NCI-H2029 treated with DMSO at 0.1 percent for 48 hours (cell line): ENCODE results near the gene NQO2.
A peak's percentile ranks its signal among the peaks of the same experiment; 100 is the strongest.
"Not testable (repeated sequence)": the region's sequence is repeated elsewhere in the genome, so short reads cannot be mapped to it uniquely, and the experiment has no call there.

Experiments used
- DNase-seq: peaks from one replicate; lab custom pipeline; 2025; lab: John Stamatoyannopoulos, UW

NQO2 gene

DNA sequence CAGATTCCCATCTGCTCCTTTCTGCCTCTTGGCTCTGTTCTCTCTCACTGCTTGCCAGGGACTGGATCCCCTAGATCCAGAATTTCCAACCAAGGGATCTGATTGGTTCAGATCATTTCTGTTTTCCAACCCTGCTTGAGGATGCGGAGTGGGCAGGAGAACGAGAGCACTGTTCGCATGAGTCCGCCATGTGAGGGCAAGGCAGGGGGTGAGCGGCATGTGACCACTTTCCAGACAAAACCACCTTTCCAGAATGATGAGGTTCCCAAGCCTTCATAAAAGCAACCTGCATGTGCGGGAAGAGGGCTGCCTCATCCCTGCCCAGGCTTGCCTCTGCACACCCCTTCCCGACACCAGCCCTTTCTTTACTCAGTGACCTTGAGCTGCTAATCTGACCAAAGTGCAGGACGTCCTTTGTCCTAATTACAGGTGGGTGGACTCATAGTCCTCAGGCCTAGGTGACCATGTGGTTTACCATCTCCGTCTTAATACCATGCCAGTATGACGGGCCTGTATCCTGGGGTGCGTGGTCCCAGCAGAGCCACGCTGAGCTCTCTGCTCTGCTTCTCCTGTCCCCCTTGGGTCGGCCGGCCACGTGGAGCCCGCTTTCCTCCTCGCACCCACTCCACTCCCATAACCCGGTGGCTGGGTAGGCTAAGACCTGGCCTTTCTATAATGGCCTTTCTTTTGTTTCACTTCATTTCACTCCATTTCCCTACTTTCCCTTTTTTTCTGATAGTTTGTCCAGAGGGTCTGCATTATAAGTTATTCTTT is 14.4 kb downstream of the NQO2 start:
- DNase-seq, result no peak

DNA sequence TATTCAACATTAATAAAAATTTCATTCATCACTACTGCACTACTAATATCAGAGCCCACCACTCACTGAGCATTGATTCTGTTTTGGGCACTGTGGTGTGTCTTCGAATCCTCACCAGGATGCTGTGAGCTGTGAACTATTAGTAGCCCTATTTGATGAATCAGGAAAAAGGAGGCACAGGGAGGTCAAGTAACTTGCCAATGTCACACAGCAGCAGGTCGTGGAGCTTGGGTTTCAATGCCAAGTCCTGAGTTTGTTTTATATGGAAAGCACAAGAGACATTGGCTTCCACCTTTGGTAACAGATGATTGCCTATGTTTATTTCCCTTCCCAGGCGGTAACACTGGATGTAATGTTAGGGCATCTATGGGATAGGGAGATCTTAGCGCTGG is 15.0 kb downstream of the NQO2 start:
- no peak for DNase-seq

DNA sequence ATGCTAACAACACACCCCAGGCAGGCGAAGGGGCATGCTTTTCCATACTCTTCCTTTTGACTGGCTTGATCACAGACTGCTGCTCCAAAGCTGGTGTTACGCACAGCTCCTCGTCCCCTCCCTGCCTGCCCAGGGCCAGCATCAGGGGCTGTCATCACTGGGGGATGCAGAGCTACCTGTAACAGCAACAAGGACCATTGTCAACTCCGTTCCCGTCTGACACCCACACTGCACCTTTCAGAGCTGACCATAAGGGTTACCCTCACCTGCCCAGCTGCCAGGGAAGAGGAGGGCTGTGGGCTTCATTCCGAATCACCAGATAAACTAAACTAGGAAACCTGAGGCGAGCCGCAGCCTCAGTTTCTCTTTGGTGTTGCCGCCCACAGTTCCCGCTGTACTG is 15.4 kb downstream of the NQO2 start:
- DNase-seq, result no peak

DNA sequence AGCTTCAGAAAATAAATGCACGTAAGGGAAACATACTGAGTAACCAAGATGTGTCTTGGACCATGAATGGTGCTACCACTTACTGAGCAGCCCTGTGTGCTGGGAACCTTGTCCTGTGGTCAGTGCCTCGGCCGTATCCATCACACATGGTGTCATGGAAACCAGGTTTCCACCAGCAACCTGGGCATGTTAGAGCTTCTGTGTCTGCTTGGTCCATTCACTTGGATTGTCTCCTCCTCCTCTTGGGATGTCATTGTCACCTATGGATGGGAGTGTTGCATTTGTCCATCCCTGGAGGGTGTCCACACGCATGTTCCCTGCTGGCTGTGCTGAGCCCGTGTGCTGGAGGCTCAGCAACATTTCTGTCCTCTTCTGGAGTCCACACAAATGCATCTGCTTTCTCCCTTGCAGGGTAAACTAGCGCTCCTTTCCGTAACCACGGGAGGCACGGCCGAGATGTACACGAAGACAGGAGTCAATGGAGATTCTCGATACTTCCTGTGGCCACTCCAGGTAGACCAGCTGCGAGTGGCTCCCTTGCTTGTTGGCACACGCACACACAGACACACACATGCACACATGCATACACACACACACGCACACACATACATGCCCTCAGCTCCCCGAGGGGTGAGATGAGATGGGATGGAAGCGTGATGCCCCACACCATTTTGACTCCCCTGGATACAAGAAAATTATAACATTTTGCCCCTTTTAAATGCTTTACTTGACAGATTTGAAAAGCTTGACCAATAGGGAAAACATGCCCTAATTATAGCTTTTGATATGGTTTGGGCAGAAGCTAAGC is 17.0 kb downstream of the NQO2 start:
- DNase-seq, result no peak

DNA sequence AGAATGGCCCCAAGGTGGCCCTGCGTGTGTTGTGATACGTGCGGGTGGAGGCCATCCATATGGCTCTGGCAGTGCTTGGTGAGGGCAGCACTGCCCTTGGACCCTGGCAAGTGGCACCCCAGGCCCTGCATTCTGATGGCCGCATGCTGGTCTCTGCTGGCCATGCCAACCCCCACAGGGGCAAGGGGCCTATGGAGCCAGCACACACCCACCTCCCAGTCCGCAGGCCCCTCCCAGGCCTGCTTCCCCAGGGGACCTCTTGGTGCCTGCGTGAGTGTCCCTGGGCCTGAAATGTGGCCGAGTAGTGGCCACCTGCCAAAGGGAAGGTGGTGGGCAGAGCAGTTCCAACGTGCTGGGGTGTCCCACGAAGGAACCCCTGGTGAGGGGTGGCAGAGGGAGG is 17.6 kb downstream of the NQO2 start:
- no peak for DNase-seq

DNA sequence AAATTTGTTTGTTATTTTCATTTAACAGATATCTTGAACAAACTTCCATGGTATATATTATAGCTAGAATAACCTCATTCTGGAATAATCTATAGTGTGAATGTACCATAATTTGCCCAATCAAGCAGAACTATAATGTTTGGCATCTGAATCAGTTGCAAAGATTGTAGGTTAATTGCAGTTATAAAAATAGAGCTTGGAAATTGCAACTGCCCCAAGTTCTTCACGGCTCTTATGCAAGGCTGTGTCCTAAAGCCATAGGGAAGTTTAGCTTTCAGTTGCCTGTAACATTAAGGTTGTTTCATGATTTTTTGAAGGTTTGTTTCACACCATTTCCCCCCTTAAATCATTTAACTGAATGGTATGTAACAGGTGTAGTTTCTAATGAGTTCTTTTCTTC is 19.4 kb downstream of the NQO2 start:
- no peak for DNase-seq

DNA sequence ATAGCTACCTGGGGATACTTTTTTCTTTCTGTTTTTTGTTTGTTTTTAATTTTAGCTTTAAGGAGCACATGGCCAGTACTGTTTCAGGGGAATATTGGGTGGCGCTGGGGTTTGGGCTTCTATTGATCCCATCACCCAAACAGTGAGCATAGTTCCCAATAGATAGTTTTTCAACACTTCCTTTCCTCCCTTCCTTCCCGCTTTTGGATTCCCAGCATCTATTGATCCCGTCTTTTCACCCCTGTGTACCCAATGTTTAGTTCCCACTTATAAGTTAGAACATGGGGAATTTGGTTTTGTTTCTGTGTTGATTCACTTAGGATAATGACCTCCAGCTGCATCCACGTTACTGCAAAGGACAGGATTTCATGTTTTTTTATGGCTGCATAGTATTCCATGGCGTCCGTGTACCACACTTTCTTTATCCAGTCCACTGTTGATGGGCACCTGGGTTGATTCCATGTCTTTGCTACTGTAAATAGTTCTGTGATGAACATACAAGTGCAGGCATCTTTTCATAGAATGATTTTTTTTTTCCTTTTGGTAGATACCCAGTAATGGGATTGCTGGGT is 20.1 kb downstream of the NQO2 start:
- no peak for DNase-seq

DNA sequence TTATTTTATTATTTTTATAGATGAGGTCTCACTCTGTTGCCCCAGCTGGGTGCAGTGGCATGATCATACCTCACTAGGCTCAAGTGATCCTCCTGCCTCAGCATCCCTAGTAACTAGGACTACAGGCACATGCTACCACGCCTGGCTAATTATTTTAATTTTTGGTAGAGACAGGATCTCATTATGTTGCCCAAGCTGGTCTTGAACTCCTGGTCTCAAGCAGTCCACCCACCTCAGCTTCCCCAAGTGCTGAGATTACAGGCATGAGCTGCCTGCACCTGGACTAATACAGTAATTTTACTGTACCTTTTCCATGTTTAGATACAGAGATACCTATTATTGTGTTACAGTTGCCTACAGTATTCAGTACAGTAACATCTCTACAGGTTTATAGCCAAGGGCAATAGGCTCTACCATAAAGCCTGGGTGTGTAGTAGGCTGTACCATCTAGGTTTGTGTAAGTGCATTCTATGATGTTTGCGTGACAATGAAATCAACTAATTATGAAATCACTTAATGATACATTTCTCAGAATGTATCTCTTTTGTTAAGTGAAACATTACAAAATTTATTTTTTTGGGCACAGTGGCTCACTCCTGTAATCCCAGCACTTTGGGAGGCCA is 21.4 kb downstream of the NQO2 start:
- DNase-seq, result not testable (repeated sequence)

DNA sequence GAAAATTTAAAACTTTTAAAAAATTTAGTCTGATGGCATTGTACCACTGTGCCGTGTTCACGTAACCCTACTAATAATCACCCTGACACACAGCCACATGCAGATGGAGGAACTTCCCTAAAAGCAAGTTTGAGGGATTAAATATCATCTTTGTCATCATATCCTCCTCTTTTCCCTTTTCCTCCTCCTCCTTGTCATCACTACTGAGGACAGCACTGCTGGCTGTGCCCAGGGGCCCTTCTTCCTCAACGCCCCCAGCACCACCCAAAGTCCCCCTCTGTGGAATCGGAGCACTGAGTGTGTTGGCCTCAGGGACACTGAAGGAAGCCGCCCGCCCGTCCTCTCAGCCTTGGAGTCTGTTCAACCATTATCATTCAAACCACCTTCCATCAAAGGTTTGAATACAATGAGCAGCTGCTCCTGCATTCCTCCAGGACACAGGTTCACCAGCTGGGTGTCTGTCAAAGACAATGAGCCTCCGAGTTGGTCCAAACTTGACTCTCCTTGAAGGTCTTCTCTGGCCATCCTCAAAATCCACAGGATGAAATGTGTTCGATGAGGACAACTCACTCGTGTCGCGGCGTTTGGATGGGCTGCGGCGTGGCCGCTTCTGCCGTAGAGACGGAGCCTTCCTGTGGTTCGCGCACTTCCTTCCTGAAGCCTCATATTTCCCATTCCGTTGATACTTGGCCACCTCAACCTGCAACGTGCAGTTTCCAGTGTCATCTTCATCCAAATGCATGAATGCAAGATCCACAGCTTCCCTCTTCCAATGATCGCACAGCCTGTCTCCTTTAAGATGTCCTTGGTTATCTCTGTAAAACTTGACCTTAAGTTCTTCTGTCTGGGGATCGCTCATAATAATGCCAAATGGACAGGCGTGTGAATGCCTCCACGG is 23.3 kb downstream of the NQO2 start:
- no peak for DNase-seq

DNA sequence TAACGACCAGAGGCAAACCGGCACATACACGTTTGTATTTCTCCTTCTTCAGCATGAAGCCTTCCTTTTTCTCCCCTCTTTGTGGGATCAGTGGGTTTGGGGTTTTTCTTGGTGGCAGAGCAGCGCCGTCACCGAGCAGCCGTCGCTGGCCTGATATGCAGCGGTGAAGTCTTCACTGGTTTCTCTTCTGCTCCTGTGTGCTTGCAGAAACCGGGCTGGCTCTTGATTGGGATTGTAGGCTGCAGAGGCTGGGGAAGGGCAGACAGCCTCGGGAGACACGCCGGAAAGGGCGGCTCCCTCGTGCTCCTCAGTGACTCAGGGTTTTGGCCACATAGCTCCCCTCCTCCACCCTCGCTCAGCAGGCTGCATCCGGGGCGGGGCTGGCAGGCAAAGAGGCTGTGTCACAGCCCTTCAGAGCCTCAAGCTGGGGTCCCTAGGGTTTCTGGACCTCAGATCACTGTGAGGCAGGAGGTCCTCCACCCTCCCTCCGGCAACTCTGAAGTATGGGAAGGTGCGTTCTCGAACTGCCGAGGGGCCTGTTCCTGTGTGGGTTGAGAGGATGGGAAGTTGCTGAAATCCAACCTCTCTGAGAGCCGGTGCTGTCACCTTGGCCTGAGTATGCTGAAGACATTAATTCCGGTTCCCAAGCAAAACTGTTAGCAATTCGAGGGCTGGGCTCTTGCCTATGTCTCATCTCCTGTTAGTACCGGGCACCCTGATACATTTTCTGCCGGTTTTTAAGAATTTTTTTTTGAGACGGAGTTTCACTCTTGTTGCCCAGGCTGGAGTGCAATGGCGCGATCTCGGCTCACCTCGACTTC is 24.2 kb downstream of the NQO2 start:
- peak; percentile 30 for DNase-seq

DNA sequence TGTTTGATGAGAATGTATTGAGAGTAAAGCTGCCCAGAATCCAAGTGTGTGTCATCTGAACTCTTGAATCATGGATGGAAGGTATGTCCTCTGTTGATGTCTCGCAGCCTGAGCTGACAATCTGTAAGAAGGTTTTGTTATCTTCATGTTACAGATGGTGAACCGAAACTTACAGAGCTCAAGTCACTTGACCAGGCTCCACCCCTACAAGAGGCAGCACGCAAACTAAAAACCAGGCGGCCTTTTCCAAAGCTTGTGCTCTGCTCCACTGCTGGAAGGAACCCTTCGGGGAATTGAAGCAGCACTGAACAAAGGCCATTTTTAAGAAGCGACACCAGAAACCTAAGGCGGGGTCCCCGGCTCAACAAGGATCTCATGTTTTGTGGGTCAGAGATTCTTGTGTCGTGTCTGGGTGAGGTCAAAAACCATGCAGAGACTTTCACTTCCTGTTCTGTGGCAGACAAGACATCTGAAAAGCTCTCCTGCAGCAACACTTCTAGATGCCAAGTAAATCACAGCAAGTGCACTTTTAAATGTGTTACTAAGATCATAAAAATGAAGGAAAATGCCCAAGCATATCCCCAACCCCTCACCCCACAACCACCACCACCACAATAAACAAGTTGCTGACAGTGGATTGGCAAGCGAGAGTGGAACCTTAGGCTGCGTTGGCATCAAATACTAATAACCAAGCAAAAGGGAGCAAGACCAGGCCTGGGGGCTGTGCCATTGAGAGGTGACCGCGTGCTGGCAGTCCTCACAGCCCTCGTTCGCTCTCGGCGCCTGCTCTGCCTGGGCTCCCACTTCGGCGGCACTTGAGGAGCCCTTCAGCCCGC is 27.3 kb downstream of the NQO2 start:
- no peak for DNase-seq

DNA sequence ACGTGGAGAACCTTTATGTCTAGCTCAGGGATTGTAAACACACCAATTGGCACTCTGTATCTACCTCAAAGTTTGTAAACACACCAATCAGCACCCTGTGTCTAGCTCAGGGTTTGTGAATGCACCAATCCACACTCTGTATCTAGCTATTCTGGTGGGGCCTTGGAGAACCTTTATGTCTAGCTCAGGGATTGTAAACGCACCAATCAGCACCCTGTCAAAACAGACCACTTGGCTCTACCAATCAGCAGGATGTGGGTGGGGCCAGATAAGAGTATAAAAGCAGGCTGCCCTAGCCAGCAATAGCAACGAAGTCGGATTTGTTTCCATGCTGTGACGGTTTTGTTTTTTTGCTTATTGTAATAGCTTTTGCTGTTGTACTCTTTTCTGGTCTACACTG is 28.5 kb downstream of the NQO2 start:
- not testable (repeated sequence) for DNase-seq

DNA sequence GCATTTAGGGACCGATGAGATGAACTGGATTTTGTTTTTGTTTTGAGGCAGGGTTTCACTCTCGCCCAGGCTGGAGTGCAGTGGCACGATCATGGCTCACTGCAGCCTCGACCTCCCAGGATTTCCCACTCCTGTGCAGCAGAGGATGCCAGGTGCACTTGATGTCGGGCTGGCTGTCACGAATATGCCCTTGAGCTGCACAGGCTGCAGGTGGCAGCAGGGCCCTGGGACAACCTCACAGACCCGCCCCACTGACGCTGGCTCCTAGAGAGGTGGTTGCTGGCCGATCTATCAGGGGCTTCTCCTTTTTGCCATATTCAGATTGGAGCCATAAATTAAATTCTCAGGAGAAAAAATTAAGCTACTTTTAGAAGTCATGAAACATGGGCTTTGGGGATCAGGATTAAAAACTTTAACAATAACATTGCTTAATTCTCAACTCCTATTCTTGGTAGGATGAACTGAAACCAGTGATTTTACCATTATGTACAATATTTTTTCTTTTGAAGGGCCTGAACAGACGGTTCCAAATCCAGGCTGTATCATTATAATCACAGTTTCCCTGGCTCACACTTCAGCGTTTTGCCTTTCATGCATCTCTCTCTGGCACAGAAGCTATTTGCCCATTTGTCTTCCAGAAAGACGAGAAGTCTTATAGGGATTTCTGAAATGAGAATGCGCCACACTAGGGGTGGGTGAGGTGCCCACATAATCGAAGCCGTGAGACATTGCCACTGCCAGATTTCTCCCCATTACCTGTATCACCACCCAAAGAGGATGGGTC is 32.4 kb downstream of the NQO2 start:
- DNase-seq, result peak; percentile 36

DNA sequence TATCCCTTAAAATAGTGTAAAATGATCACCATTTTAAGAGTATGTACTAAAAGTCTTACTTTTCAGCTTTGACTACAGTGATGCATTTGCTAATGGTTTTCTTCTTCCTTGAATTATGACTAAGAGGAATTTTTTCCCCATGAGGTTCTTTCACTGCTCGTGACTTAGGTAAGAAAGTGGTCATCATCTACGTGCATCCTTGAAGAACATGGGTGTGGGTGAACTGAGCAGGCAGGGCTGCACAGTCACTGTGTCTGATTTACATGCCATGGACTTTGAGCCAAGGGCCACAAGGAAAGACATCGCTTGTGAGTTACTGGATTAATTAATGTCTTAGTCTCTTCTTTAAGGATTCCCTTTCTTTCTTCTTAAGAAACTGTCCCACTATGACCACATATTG is 33.3 kb downstream of the NQO2 start:
- no peak for DNase-seq

DNA sequence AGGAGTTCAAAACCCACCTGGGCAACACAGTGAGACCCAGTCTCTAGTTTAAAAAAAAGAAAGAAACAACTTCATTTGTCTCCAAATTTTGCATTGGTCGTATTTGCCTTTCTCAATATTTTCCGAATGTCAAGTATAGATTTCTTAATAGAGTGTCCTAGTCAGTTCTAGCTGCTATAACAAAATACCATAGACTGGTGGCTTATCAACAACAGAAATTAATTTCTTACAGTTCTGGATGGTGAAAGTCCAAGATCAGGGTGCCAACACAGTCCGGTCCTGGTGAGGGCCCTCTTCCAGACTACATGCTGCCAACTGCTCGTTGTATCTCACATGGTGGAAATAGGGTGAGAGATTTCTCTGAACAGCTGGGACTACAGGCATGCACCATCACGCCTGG is 34.0 kb downstream of the NQO2 start:
- DNase-seq, result no peak

DNA sequence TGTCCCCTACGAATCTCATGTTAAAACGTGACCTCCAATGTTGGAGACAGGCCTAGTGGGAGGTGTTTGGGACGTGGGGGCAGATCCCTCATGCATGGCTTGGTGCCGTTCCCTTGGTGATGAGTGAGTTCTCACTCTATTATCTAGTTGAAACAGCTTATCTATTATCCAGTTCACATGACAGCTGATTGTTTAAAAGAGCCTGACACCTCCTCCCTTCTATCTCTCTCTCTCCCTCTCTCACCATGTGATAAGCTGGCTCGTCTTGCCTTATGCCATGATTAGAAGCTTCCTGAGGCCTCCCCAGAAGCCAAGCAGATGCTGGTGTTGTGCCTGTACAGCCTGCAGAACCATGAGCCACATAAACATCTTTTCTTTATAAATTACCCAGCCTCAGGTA is 35.7 kb downstream of the NQO2 start:
- DNase-seq, result no peak

DNA sequence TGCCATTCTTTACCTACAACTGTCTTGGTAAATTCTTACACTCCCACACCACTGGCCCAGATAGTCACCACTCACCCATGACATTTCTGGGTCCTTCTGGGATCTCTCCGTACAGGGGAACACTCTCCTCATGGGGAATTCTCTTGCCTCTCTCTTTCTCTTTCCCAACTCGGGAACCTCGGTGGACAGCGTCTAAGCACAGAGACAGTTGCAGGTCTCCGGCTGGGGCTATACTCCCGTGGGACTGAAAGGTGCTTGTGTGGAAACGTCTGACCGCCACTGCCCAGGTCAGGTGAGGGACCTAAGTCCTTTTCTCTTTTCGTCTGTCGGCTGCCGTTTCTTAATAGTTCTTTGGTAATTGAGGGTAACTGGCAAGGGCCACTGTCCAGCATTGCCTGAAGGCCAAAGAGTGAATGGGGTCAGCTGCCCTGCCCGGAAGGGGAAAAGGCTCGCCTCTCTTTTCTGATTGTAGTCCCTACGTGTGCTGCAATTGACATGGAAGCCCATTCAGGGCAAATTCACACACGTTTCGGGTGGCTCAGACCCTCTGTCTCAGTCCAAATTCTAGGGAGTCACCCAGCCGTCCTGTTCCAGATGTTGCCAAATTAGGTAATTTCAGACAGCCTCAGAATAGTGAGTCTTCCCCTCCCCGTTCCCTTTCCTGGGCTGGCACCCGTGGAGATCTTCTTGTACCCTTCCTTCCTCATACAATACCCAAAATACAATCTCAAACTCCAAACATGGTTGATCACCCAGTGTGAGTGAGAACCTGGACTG is 37.4 kb downstream of the NQO2 start:
- no peak for DNase-seq

DNA sequence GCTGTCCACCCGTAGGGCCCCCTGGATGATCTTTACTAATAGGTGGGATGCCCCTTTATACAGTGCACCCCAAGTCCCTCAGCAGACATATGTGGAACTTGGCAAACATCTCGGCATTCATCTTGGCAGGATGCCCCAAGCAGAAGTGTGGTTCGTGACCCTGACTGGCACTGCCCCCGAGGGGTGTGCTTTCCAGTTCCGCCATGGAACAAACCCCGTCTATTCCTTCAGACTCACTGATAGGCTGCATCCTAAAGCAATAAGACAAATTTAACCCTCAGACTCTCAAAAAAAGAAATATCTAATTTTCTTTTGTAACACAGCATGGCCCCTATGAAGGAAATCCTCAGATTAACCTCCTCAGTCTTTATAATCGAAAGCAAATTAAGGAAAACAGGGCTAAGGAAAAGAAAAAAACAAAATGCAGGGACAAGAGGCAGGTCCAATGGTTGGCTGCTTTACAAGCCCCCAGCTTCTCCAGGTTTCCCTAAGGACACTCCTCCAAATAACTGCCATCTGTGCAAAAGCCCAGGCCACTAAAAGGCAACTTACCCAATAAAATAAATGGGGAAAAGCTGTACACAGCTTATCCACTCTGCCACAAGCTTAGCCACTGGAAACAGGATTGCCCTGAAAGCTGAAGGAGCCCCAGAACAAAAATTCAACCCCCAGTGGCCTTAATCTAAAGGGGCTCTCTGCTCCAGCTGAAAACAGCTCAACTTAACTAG is 38.1 kb downstream of the NQO2 start:
- no peak for DNase-seq
